Kidney capillary endothelial cell (primary cell): ENCODE results near the gene PNMA6A.
"Not testable (repeated sequence)": the region's sequence is repeated elsewhere in the genome, so short reads cannot be mapped to it uniquely, and the experiment has no call there.

Experiments
- DNase-seq: peaks from one replicate; pipeline ENCODE4 v3.0.0-alpha.2; 2018; ENCODE audit warnings: low spot score

The PNMA6A gene

GRCh38 chrX:153071909-153072583 is at the start of gene PNMA6A:
PNMA6A (plus strand) TSS chrX:153072454; CDS start chrX:153073063, 609 bp downstream.
- not testable (repeated sequence) for DNase-seq

- not testable (repeated sequence) for DNase-seq
Observed at GRCh38 chrX:153026501-153026900, 45.8 kb upstream of the PNMA6A start.

- DNase-seq, result not testable (repeated sequence)
Observed at GRCh38 chrX:153028487-153028886, 43.8 kb upstream of the PNMA6A start.

DNA sequence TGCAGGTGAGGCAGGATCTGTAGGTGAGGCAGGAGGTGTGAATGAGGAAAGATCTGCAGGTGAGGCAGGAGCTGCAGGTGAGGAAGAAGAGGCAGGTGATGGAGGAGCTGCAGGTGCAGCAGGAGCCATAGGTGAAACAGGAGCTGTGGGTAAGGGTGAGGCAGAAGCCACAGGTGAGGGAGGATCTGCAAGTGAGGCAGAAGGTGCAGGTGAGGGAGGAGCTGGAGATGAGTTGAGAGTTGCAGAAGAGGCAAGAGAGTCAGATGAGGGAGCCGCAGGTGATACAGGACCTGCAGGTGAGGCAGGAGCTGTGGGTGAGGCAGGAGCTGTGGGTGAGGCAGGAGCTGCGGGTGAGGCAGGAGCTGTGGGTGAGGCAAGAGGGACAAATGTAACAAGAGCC is 43.1 kb upstream of the PNMA6A start:
- DNase-seq, result no peak

DNA sequence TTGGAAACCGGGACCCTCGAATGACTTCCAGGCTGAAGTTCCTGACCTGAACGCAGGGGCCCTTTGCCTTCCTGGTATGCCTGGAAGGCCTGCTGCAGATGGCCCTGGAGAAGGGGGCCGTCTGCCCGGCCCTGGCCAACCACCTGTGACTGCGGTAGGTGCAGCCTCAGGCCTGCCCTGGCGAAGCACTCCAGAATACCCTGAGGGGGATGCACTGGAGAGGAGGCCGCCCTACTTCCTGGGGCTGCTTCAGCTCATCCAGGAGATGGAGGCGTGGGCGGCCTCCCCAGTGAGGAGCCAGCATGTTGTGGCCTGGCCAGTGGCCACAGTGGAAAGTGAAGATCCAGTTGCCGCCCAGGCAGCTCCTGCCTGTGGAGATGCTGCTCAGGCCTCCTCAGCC is 42.4 kb upstream of the PNMA6A start:
- no peak for DNase-seq

DNA sequence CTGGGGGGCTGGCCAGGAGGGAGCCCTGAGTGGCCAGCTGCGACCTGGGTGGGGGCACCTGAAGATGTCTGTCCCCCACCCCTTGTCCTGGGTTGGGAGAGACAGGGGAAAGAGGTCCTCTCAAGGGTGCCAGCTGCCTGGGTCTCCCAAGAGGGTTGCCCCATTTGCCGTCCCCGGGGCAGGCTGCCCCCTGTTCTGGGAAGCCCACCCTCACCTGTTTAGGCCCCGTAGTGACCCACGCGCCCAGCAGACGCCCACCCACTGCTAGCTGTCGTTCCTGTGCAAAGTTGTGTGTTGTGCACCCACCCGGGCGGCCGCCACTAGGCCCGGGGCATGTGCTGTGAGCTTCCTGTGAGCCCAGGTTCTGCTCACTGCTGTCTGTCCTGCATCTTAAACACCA is 41.5 kb upstream of the PNMA6A start:
- no peak for DNase-seq

- peak; percentile 61 for DNase-seq
Observed at GRCh38 chrX:153032397-153033118, 39.7 kb upstream of the PNMA6A start.

GRCh38 chrX:153049093-153049492 is 23.2 kb upstream of the PNMA6A start:
- no peak for DNase-seq

GRCh38 chrX:153052534-153052933 is 19.7 kb upstream of the PNMA6A start:
- no peak for DNase-seq

DNA sequence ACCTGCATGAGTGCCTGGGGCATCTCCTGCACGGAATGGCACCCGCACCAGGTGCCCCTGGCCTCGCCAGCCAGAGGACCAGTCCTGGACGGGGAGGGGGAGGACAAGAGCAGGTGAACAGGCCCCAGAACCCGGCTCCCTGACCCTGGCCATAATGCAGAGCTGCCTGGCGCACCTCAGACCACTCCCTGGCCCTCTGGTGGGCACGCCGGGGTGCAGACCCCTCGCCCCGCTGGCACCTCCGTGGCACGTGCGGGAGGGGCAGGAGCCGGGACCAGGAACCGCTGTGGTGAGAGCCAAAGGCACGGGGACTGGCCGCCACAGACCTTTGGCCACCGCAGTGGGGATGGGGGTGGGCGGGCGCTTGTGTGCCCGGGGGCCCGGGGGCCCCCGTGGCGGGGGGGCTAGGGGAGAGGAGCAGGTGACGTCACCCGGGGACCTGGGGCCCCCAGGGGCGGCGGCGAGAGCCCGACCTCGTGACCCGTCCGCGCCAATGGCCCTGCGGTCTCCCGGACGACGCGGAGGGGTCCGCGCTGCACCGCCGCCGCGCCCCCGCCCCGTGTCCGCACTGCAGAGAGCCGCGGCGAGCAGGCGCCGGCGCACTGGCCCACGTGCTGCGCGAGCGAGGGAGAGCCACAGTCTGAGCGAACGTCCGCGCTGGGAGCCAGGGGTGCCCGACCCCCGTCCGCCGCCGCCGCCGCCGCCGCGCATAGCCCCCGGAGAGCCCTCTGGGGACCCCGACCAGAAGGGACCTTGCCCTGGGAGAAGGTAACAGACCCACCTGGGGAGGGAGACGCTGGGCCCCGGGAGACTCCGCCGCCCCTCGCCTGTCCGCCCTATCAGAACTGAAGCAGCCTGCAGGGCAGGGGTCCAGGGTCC is 16.1 kb upstream of the PNMA6A start, which contains the start of gene PNMA3:
PNMA3 (plus strand) TSS at position 600 of the 879 bp plus-strand sequence. CDS start 586 bp downstream, outside the sequence.
- DNase-seq, result no peak

DNA sequence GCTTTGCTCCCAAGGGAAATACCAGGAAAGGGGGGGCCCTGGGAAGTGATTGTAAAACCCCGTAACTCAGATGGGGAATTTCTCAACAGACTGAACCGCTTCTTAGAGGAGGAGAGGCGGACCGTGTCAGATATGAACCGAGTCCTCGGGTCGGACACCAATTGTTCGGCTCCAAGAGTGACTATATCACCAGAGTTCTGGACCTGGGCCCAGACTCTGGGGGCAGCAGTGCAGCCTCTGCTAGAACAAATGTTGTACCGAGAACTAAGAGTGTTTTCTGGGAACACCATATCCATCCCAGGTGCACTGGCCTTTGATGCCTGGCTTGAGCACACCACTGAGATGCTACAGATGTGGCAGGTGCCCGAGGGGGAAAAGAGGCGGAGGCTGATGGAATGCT is 15.0 kb upstream of the PNMA6A start:
- no peak for DNase-seq

GRCh38 chrX:153059191-153060094 is 12.8 kb upstream of the PNMA6A start:
- no peak for DNase-seq

DNA sequence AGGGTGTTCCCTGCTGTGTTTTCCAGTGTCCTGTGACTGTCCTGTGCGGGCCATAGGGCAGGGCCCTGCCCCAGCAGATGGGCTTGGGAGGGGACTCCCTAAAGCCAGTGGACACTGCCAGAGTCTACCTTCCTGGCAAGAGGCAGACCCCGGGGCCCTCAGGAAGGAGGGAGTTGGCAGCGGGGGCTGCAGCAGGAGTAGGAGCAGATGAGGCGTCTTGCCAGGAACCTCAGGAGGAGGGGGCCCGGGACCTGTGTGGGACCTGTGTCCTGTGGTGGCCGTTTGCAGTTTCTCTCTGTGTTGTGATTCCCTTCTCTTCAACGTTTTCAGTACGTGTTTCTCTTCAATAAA is 12.2 kb upstream of the PNMA6A start:
- DNase-seq, result no peak

- DNase-seq, result no peak
Observed at GRCh38 chrX:153061732-153062131, 10.5 kb upstream of the PNMA6A start.

GRCh38 chrX:153063315-153063714 is 8.9 kb upstream of the PNMA6A start:
- DNase-seq, result no peak

DNA sequence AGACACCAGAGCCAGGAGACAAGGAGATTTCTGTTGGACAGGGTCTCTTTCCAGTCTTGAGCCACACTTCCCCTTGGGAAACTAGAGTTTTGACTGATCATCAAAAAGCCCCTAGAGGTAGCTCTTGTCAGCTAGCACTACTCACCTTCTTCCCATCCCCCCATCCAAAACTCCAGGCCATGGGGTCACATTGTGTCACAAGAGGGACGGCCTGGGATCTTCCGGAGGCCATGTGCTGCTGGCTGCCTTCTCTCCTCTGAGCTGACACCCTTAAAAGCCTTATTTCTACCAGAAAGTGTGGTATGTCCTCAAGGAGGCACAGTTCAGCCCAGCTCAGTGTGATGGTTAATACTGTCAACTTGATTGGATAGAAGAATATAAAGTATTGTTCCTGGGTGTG is 8.2 kb upstream of the PNMA6A start:
- no peak for DNase-seq

DNA sequence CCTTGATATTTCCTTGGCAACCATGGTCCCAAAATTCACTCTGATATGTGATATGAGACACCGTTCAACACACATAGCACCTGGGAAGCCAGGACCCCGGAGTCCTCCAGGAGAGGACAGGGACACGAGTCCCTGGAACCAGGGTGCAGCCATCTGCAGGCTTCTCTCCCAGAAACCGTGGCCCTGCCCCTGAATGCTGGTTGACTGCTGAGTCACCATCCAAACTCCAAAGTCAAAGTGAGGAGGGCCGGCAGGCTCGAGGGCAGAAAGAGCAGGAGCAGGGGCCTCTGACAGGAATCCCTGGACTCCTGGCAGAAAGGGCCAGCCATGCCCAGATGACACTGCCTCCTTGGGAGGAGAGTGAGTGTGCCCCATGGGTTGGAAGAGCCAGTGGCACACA is 6.9 kb upstream of the PNMA6A start:
- DNase-seq, result no peak

GRCh38 chrX:153066402-153066801 is 5.9 kb upstream of the PNMA6A start:
- not testable (repeated sequence) for DNase-seq

- DNase-seq, result not testable (repeated sequence)
Observed at GRCh38 chrX:153073331-153073730, 1.1 kb downstream of the PNMA6A start.

- DNase-seq, result no peak
Observed at GRCh38 chrX:153074262-153074899, 2.1 kb downstream of the PNMA6A start.

- DNase-seq, result no peak
Observed at GRCh38 chrX:153074935-153075334, 2.7 kb downstream of the PNMA6A start.
